BLaER1 (cell line): Measurements from ENCODE around the gene NMBR.
"Not testable (repeated sequence)": the region's sequence is repeated elsewhere in the genome, so short reads cannot be mapped to it uniquely, and the experiment has no call there.

Experiments
- H3K27ac ChIP-seq: shearing (Covaris generic); formaldehyde crosslinking; 2 replicates; pipeline ENCODE4 v1.8.1; 2022
- H3K27me3 ChIP-seq: shearing (Covaris generic); formaldehyde crosslinking; 2 replicates; pipeline ENCODE4 v1.8.1; 2022
- H3K36me3 ChIP-seq: shearing (Covaris generic); formaldehyde crosslinking; 2 replicates; pipeline ENCODE4 v1.8.1; 2022
- H3K4me1 ChIP-seq: shearing (Covaris generic); formaldehyde crosslinking; 2 replicates; pipeline ENCODE4 v1.8.1; 2022
- H3K4me2 ChIP-seq: shearing (Covaris generic); formaldehyde crosslinking; 2 replicates; pipeline ENCODE4 v1.8.1; 2022
- H3K4me3 ChIP-seq: shearing (Covaris generic); formaldehyde crosslinking; 2 replicates; pipeline ENCODE4 v1.8.1; 2022
- H3K9ac ChIP-seq: shearing (Covaris generic); formaldehyde crosslinking; 2 replicates; pipeline ENCODE4 v1.8.1; 2022
- H3K9me3 ChIP-seq: shearing (Covaris generic); formaldehyde crosslinking; 2 replicates; pipeline ENCODE4 v1.8.1; 2022
- H4K20me1 ChIP-seq: shearing (Covaris generic); formaldehyde crosslinking; 2 replicates; pipeline ENCODE4 v1.8.1; 2022
- Cebpa-rat ChIP-seq: shearing (Covaris generic); IDR thresholded peaks from 2 replicates; pipeline ENCODE4 v1.8.1; 2022

Gene NMBR

GRCh38 chr6:142155895-142156757, 9.2 kb upstream of the NMBR start:
- peaks cover 19% of the 10 kb centered on the region for H3K36me3 ChIP-seq
- no peak for TF ChIP-seq Cebpa-rat
- H3K9me3 ChIP-seq = no peaks in the 10 kb centered on the region; the same call in 1 of the 2 replicates
- no peak overlapping the region for H3K9ac ChIP-seq
- no peak overlapping the region for H3K4me3 ChIP-seq
- H3K27ac ChIP-seq = no peak overlapping the region
- H4K20me1 ChIP-seq = peaks cover 98% of the 10 kb centered on the region
- no peaks in the 10 kb centered on the region for H3K27me3 ChIP-seq
- no peak overlapping the region for H3K4me2 ChIP-seq
- 0 out of 2 replicates have a peak, but pooled peaks cover 7% of the 10 kb centered on the region for H3K4me1 ChIP-seq

GRCh38 chr6:142155091-142155490, 8.2 kb upstream of the NMBR start:
- Histone ChIP-seq H3K9me3 (no peaks in the 10 kb centered on the region; the same call in 1 of the 2 replicates), H3K36me3 (peaks cover 24% of the 10 kb centered on the region), H3K27ac (no peak overlapping the region), H3K4me1 (0 out of 2 replicates have a peak, but pooled peaks cover 7% of the 10 kb centered on the region), H3K4me2 (no peak overlapping the region), H3K9ac (no peak overlapping the region), H3K4me3 (no peak overlapping the region), H4K20me1 (peaks cover 98% of the 10 kb centered on the region), H3K27me3 (no peaks in the 10 kb centered on the region)
- no peak for TF ChIP-seq Cebpa-rat

DNA sequence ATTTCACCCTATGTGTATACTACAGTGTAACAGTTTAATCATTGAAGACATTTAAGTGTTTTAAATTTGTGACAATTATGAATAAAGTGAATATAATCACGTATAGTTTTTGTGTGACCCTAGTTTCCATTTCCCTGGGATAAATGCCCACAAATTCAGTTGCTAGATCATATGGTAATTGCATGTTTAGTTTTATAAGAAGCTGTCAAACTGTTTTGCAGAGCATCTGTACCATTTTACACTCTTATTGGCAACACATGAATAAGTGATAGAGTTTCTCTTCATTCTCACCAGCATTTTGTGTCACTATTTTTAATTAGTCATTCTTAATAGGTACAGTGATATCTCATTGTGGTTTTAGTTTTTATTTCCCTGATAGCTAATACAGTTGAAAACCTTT, 7.4 kb upstream of the NMBR start:
- no peaks in the 10 kb centered on the region; the same call in 1 of the 2 replicates for H3K9me3 ChIP-seq
- peaks cover 96% of the 10 kb centered on the region for H4K20me1 ChIP-seq
- H3K4me1 ChIP-seq = peaks cover 7% of the 10 kb centered on the region; the same call in 1 of the 2 replicates
- no peak overlapping the region for H3K9ac ChIP-seq
- H3K4me3 ChIP-seq = no peak overlapping the region
- peaks cover 23% of the 10 kb centered on the region for H3K36me3 ChIP-seq
- no peaks in the 10 kb centered on the region for H3K27me3 ChIP-seq
- no peak overlapping the region for H3K4me2 ChIP-seq
- H3K27ac ChIP-seq = no peak overlapping the region
- no peak for TF ChIP-seq Cebpa-rat

DNA sequence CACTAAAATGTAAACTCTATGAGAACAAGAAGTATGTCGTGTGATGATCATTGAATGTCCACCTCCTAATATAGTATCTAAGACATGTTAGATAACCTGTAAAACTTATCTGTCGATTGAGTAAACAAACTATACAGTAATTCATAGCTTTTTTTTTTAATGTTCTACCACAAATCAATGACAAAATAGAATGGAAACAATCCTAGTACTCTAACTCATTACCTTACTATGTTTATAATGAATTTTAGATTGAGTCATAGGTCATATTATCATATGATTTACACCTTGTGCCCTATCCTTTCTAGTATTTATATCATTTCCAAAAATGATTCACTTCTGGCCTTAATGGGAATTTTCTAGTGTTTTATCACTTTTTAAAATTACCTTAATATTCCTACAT, 6.3 kb upstream of the NMBR start:
- TF ChIP-seq Cebpa-rat = no peak
- H3K4me2 ChIP-seq = no peak overlapping the region
- no peaks in the 10 kb centered on the region; the same call in 1 of the 2 replicates for H3K9me3 ChIP-seq
- peaks cover 24% of the 10 kb centered on the region for H3K36me3 ChIP-seq
- H4K20me1 ChIP-seq = peaks cover 96% of the 10 kb centered on the region
- H3K27ac ChIP-seq = no peak overlapping the region
- no peak overlapping the region for H3K9ac ChIP-seq
- no peak overlapping the region for H3K4me3 ChIP-seq
- H3K4me1 ChIP-seq = peaks cover 18% of the 10 kb centered on the region
- H3K27me3 ChIP-seq = no peaks in the 10 kb centered on the region

- Histone ChIP-seq H4K20me1 (peaks cover 96% of the 10 kb centered on the region), H3K4me3 (no peak overlapping the region)
Observed at GRCh38 chr6:142152746-142153145, 5.8 kb upstream of the NMBR start.

GRCh38 chr6:142141531-142141930, 5.4 kb downstream of the NMBR start:
- H3K4me1 ChIP-seq, H4K20me1 ChIP-seq, H3K27me3 ChIP-seq, H3K4me3 ChIP-seq, H3K4me2 ChIP-seq, H3K27ac ChIP-seq, H3K9me3 ChIP-seq, H3K36me3 ChIP-seq, H3K9ac ChIP-seq: not testable (repeated sequence)

More at GRCh38 chr6:142152746-142153145, 5.8 kb upstream of the NMBR start:
- Histone ChIP-seq H3K9me3 (no peaks in the 10 kb centered on the region; the same call in 1 of the 2 replicates), H3K4me1 (peaks cover 23% of the 10 kb centered on the region), H3K27me3 (no peaks in the 10 kb centered on the region), H3K4me2 (no peak overlapping the region), H3K27ac (no peak overlapping the region), H3K9ac (no peak overlapping the region), H3K36me3 (peaks cover 24% of the 10 kb centered on the region)
- TF ChIP-seq Cebpa-rat = no peak

- H3K27me3 ChIP-seq = no peaks in the 10 kb centered on the region
- H3K36me3 ChIP-seq = no peaks in the 10 kb centered on the region
- no peak overlapping the region for H3K4me3 ChIP-seq
- no peaks in the 10 kb centered on the region for H3K4me1 ChIP-seq
- TF ChIP-seq Cebpa-rat = no peak
- no peak overlapping the region for H3K27ac ChIP-seq
- no peaks in the 10 kb centered on the region for H4K20me1 ChIP-seq
- no peaks in the 10 kb centered on the region for H3K9me3 ChIP-seq
- no peak overlapping the region for H3K4me2 ChIP-seq
- H3K9ac ChIP-seq = no peak overlapping the region
Observed at GRCh38 chr6:142138876-142139275, 8.0 kb downstream of the NMBR start.

GRCh38 chr6:142132625-142133024, 14.3 kb downstream of the NMBR start, which contains the start of gene GJE1:
TSS of gene GJE1 (plus strand) at chr6:142132925. CDS start at chr6:142133159, 234 bp downstream.
- Histone ChIP-seq H3K4me3 (no peak within 1 kb of the TSS), H3K9ac (no peak within 1 kb of the TSS), H3K4me2 (no peak within 1 kb of the TSS), H3K4me1 (no peaks in the 10 kb centered on the region), H4K20me1 (no peaks in the 10 kb centered on the region), H3K27ac (no peak within 1 kb of the TSS), H3K36me3 (no peaks in the 10 kb centered on the region), H3K27me3 (no peaks in the 10 kb centered on the region), H3K9me3 (no peaks in the 10 kb centered on the region)
- TF ChIP-seq Cebpa-rat = no peak

GRCh38 chr6:142130814-142131213, 16.1 kb downstream of the NMBR start:
- Histone ChIP-seq H3K4me2 (no peak overlapping the region), H3K36me3 (no peaks in the 10 kb centered on the region), H3K9ac (no peak overlapping the region), H4K20me1 (no peaks in the 10 kb centered on the region), H3K27me3 (no peaks in the 10 kb centered on the region), H3K4me3 (no peak overlapping the region), H3K27ac (no peak overlapping the region), H3K4me1 (no peaks in the 10 kb centered on the region), H3K9me3 (no peaks in the 10 kb centered on the region)
- TF ChIP-seq Cebpa-rat = no peak

- Histone ChIP-seq H3K9ac (no peak overlapping the region), H3K9me3 (no peaks in the 10 kb centered on the region), H3K4me3 (no peak overlapping the region), H3K4me1 (no peaks in the 10 kb centered on the region), H3K4me2 (no peak overlapping the region), H4K20me1 (no peaks in the 10 kb centered on the region), H3K27ac (no peak overlapping the region), H3K36me3 (no peaks in the 10 kb centered on the region), H3K27me3 (no peaks in the 10 kb centered on the region)
- no peak for TF ChIP-seq Cebpa-rat
Observed at GRCh38 chr6:142121342-142121741, 25.6 kb downstream of the NMBR start.
